Liver (tissue), 9 donors: ENCODE measurements around the gene STK25. TPM values are rescaled to one million over a fixed set of nuclear protein-coding genes. Genes with fewer than 3 reads are reported as not detected.

Experiments used
- DNase-seq: peaks from one replicate; pipeline ENCODE4 v3.0.0-alpha.2; 2017; ENCODE audit warnings: low spot score
- H3K27ac ChIP-seq, 2 donors: one replicate each; pipeline ENCODE4 v1.7.0; 2013; ENCODE audit warnings: inconsistent platforms in 2 of 2, low read length in 2 of 2, control low read depth in 1 of 2, low read depth in 1 of 2, mild to moderate bottlenecking in 1 of 2
- H3K27me3 ChIP-seq, 4 donors: one replicate each; pipeline versions ENCODE4 v1.6.1 to v1.7.0; 2013; ENCODE audit warnings: low read length in 3 of 4, inconsistent platforms in 1 of 4, mild to moderate bottlenecking in 1 of 4, moderate library complexity in 1 of 4; ENCODE audit not compliant: control insufficient read depth in 4 of 4, insufficient read depth in 4 of 4
- H3K36me3 ChIP-seq, 4 donors: one replicate each; pipeline versions ENCODE4 v1.6.1 to v1.7.0; 2013; ENCODE audit warnings: low read length in 3 of 4, mild to moderate bottlenecking in 3 of 4, low read depth in 1 of 4, moderate library complexity in 1 of 4; ENCODE audit not compliant: control insufficient read depth in 4 of 4, insufficient read depth in 3 of 4
- H3K4me1 ChIP-seq, 4 donors: one replicate each; pipeline versions ENCODE4 v1.6.1 to v1.7.0; 2013; ENCODE audit warnings: low read length in 3 of 4, mild to moderate bottlenecking in 3 of 4, moderate library complexity in 1 of 4; ENCODE audit not compliant: control insufficient read depth in 4 of 4, insufficient read depth in 4 of 4
- H3K4me3 ChIP-seq, 3 donors: one replicate each; pipeline versions ENCODE4 v1.6.1 to v1.7.0; 2013; ENCODE audit warnings: low read length in 3 of 3, control low read depth in 1 of 3, low read depth in 1 of 3, mild to moderate bottlenecking in 1 of 3
- H3K9ac ChIP-seq, 2 donors: one replicate each; pipeline ENCODE4 v1.7.0; 2013; ENCODE audit warnings: low read length in 2 of 2, mild to moderate bottlenecking in 2 of 2, moderate library complexity in 2 of 2, control low read depth in 1 of 2, low read depth in 1 of 2
- H3K9me3 ChIP-seq, 4 donors: one replicate each; pipeline versions ENCODE4 v1.6.1 to v1.7.0; 2013; ENCODE audit warnings: low read length in 3 of 4; ENCODE audit not compliant: control insufficient read depth in 4 of 4
- FOXA1 ChIP-seq: IDR thresholded peaks from 2 replicates; pipeline ENCODE4 v1.6.1; 2016; ENCODE audit warnings: antibody characterized with exemption
- GABPA ChIP-seq, 2 donors: IDR thresholded peaks in 1 of 2; conservative IDR thresholded peaks in 1 of 2; 2 replicates each; pipeline ENCODE4 v1.6.1; 2016; ENCODE audit warnings: antibody characterized with exemption in 2 of 2, mild to moderate bottlenecking in 1 of 2, moderate library complexity in 1 of 2
- HNF4A ChIP-seq, 2 donors: conservative IDR thresholded peaks; 2 replicates each; pipeline ENCODE4 v1.6.1; 2016; ENCODE audit warnings: antibody characterized with exemption in 2 of 2, mild to moderate bottlenecking in 2 of 2
- HNF4G ChIP-seq: IDR thresholded peaks from 2 replicates; pipeline ENCODE4 v1.6.1; 2016; ENCODE audit warnings: antibody characterized with exemption
- JUND ChIP-seq, 2 donors: IDR thresholded peaks; 2 replicates each; pipeline ENCODE4 v1.6.1; 2016; ENCODE audit warnings: antibody characterized with exemption in 2 of 2
- NR2F2 ChIP-seq: IDR thresholded peaks from 2 replicates; pipeline ENCODE4 v1.6.1; 2016; ENCODE audit warnings: antibody characterized with exemption
- RAD21 ChIP-seq, 2 donors: IDR thresholded peaks; 2 replicates each; pipeline ENCODE4 v1.6.1; 2016; ENCODE audit warnings: antibody characterized with exemption in 2 of 2, mild to moderate bottlenecking in 2 of 2
- RXRA ChIP-seq, 2 donors: IDR thresholded peaks; 2 replicates each; pipeline ENCODE4 v1.6.1; 2017 to 2018; ENCODE audit warnings: antibody characterized with exemption in 2 of 2, mild to moderate bottlenecking in 1 of 2
- SP1 ChIP-seq: IDR thresholded peaks from 2 replicates; pipeline ENCODE4 v1.6.1; 2018; ENCODE audit warnings: antibody characterized with exemption, mild to moderate bottlenecking
- WGBS: extraction: QIAGEN DNeasy Blood & Tissue Kit; methylation state at CpG from one replicate; pipeline ENCODE4 v1.1.7; 2013; 5-methylcytosine and 5-hydroxymethylcytosine counted together
- polyA plus RNA-seq, 2 donors: library from polyadenylated mRNA; stranded (reverse) in 1 of 2; unstranded in 1 of 2; fragments of 200-250 nt in 1 of 2; fragments of >200 nt in 1 of 2; fragmentation: Nextera tagmentation in 1 of 2; extraction: Ambion mirVana in 1 of 2; gene quantifications; one replicate each; pipeline versions ENCODE4 v1.2.1 to v1.2.3, GENCODE V29; 2013 to 2015
- total RNA-seq, 2 donors: library from RNA; depleted of rRNA; stranded (reverse); fragments of >200 nt; gene quantifications; one replicate each; pipeline ENCODE4 v1.2.3, GENCODE V29; 2014
- TF ChIP-seq, protein P1 (sequence below): IDR thresholded peaks from 2 replicates; pipeline ENCODE4 v1.6.1; 2016; ENCODE audit warnings: antibody characterized with exemption
- TF ChIP-seq, protein P2 (sequence below): IDR thresholded peaks from 2 replicates; pipeline ENCODE4 v1.6.1; 2016; ENCODE audit warnings: antibody characterized with exemption, mild to moderate bottlenecking
- TF ChIP-seq, protein P3 (sequence below): IDR thresholded peaks from 2 replicates; pipeline ENCODE4 v1.6.1; 2016; ENCODE audit warnings: antibody characterized with exemption
- TF ChIP-seq, protein P4 (sequence below): IDR thresholded peaks from 2 replicates; pipeline ENCODE4 v1.6.1; 2016; ENCODE audit warnings: antibody characterized with exemption
- donor health status: healthy.
- donor health status: healthy.
- donor health status: healthy.
- donor health status: healthy.
- donor health status: healthy.

The STK25 gene
- total and polyA plus RNA-seq, 4 donors, result 43.4 to 85.6 (median 67.3) TPM

DNA sequence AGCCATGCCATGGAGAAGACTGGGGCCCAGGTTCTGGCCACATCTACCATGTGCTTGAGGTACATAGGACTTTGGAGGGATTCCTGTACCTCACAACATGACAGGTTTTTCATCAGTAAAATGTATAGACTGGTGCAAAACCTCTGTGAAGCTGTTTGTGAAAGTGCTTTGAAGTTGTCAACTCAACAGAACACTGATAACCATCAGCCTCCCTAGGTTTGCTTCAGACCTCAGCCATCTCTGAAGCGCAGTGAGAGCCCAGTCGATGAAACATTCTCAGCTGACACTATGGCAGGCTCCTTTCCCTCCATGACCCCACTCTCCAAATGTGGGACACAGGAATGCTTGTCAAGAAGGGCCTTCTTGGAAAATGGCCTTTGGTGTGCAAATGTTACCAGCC, 38.6 kb downstream of the STK25 start:
- no peak overlapping the region for H3K4me3 ChIP-seq
- no peaks in the 10 kb centered on the region for H3K4me1 ChIP-seq
- no peaks in the 10 kb centered on the region for H3K9me3 ChIP-seq
- H3K27me3 ChIP-seq, result no peaks in the 10 kb centered on the region
- no peak for TF ChIP-seq JUND (IDR thresholded peaks at IDR 0.05)
- TF ChIP-seq RXRA (IDR thresholded peaks at IDR 0.05), result no peak
- TF ChIP-seq FOXA1, result no peak
- no peak for TF ChIP-seq SP1
- TF ChIP-seq, protein P1, sequence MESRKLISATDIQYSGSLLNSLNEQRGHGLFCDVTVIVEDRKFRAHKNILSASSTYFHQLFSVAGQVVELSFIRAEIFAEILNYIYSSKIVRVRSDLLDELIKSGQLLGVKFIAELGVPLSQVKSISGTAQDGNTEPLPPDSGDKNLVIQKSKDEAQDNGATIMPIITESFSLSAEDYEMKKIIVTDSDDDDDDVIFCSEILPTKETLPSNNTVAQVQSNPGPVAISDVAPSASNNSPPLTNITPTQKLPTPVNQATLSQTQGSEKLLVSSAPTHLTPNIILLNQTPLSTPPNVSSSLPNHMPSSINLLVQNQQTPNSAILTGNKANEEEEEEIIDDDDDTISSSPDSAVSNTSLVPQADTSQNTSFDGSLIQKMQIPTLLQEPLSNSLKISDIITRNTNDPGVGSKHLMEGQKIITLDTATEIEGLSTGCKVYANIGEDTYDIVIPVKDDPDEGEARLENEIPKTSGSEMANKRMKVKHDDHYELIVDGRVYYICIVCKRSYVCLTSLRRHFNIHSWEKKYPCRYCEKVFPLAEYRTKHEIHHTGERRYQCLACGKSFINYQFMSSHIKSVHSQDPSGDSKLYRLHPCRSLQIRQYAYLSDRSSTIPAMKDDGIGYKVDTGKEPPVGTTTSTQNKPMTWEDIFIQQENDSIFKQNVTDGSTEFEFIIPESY, result no peak
- no peak for TF ChIP-seq HNF4A (conservative IDR thresholded peaks at IDR 0.05)
- TF ChIP-seq, protein P2, sequence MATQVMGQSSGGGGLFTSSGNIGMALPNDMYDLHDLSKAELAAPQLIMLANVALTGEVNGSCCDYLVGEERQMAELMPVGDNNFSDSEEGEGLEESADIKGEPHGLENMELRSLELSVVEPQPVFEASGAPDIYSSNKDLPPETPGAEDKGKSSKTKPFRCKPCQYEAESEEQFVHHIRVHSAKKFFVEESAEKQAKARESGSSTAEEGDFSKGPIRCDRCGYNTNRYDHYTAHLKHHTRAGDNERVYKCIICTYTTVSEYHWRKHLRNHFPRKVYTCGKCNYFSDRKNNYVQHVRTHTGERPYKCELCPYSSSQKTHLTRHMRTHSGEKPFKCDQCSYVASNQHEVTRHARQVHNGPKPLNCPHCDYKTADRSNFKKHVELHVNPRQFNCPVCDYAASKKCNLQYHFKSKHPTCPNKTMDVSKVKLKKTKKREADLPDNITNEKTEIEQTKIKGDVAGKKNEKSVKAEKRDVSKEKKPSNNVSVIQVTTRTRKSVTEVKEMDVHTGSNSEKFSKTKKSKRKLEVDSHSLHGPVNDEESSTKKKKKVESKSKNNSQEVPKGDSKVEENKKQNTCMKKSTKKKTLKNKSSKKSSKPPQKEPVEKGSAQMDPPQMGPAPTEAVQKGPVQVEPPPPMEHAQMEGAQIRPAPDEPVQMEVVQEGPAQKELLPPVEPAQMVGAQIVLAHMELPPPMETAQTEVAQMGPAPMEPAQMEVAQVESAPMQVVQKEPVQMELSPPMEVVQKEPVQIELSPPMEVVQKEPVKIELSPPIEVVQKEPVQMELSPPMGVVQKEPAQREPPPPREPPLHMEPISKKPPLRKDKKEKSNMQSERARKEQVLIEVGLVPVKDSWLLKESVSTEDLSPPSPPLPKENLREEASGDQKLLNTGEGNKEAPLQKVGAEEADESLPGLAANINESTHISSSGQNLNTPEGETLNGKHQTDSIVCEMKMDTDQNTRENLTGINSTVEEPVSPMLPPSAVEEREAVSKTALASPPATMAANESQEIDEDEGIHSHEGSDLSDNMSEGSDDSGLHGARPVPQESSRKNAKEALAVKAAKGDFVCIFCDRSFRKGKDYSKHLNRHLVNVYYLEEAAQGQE, result no peak
- TF ChIP-seq HNF4G, result no peak
- TF ChIP-seq GABPA (IDR thresholded peaks at IDR 0.05 in 1 of 2, conservative IDR thresholded peaks at IDR 0.05 in 1 of 2), result no peak
- TF ChIP-seq, protein P3, sequence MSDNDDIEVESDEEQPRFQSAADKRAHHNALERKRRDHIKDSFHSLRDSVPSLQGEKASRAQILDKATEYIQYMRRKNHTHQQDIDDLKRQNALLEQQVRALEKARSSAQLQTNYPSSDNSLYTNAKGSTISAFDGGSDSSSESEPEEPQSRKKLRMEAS, result no peak
- no peak for TF ChIP-seq RAD21 (IDR thresholded peaks at IDR 0.05)
- TF ChIP-seq NR2F2, result no peak
- TF ChIP-seq, protein P4, sequence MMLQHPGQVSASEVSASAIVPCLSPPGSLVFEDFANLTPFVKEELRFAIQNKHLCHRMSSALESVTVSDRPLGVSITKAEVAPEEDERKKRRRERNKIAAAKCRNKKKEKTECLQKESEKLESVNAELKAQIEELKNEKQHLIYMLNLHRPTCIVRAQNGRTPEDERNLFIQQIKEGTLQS, result no peak
- WGBS, result 92% methylated on average over 2 of the region's 2 CpGs
- no peak overlapping the region for H3K9ac ChIP-seq
- no peak overlapping the region for H3K27ac ChIP-seq
- peaks cover 0 to 23% (median 13%) of the 10 kb centered on the region in 4 donors for H3K36me3 ChIP-seq
- no peak for DNase-seq

DNA sequence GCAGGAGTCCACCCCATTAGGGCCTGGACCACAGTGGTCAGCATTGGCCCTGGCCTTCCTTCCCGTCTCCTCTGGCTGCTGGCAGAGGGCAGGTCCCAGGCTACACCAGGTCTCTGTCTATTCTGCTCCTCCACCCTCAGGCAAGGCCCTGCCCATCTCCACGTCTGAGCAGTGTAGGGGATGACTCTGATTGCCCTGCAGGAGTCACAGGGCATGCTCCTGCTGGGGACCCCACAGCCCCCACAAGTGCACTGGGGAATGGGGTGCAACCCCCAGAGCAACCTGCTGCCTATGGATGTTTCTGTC, 40.0 kb downstream of the STK25 start:
- Histone ChIP-seq H3K27me3 (no peaks in the 10 kb centered on the region), H3K36me3 (peaks cover 0 to 23% (median 14%) of the 10 kb centered on the region in 4 donors), H3K4me3 (no peak overlapping the region), H3K9ac (no peak overlapping the region), H3K4me1 (no peaks in the 10 kb centered on the region), H3K9me3 (no peaks in the 10 kb centered on the region), H3K27ac (no peak overlapping the region)
- DNase-seq, result no peak
- 93% methylated on average over 2 of the region's 2 CpGs for WGBS
- TF ChIP-seq JUND (IDR thresholded peaks at IDR 0.05) (no peak), NR2F2 (no peak), GABPA (IDR thresholded peaks at IDR 0.05 in 1 of 2, conservative IDR thresholded peaks at IDR 0.05 in 1 of 2) (no peak)
- TF ChIP-seq, protein P3, result no peak
- TF ChIP-seq, protein P2, result no peak
